ENCODE results near the gene APOB. TPM values are rescaled to one million over a fixed set of nuclear protein-coding genes. Genes with fewer than 3 reads are reported as not detected.
A peak's percentile ranks its signal among the peaks of the same experiment; 100 is the strongest.

The APOB gene
- polyA plus RNA-seq, 3 donors from 2014 or later = not detected

DNA sequence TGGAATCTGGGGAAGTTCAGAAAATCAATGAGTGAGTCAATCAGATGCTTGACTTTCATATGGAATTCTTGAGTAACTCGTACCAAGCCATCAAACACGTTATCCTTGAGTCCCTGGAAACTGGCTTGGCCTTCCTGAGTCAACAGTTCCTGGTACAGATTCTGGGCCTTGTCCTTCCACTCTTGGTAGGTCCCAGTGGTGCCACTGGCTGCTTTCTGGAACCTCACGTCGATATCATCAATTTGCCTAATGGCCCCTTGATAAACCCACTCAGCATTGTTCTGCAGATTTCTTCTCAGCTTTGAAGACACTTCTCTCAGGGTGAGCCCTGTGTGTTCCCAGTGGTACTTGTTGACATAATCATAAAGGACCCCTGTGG is 41.1 kb downstream of the APOB start:
- Mint-ChIP-seq H3K9me3 (peaks cover 0 to 2% (median 0%) of the 10 kb centered on the region in 6 donors), H3K4me1 (no peaks in the 10 kb centered on the region), H3K4me3 (no peak overlapping the region), H3K27ac (no peak overlapping the region), H3K36me3 (no peaks in the 10 kb centered on the region), H3K27me3 (ENCODE audit: low read depth in 3 of 3) (peaks cover 2 to 5% (median 4%) of the 10 kb centered on the region in 3 donors)
- no peak for DNase-seq

DNA sequence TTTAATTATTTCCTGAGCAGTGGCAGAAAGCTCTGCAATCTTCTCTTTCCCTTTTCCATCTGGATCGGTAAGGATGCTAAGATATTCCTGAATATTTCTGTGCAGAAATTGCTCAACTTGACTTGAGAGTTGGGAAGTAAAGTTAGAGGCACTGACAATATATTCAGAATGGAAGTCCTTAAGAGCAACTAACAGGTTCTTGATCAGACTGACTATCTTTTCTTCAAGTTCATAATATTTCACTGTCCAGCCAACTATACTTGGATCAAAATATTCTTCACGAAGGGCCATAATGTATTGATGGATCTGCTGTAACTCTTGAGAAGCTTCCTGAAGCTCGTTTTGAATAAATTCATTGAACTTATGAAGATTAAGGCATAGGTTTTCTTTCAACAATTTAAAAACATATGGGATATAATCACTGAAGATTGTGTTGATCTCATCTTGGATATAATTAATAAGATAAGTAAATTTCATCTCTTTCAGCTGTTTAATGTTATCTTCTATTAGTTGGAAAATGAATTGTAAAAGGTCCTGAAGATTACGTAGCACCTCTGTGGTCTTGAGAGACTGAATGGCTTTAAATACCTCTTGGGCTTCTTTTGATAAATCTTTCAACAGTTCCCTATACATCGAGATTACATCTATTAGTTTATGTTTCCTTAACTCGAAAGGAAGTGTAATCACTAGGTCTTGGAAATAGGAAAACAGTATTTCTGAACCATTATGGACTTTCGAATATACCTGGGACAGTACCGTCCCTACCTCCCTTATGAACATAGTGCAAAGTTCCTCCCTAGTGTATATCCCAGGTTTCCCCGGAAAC is 41.7 kb downstream of the APOB start:
- H3K4me3 Mint-ChIP-seq = no peak overlapping the region
- peaks cover 0 to 2% (median 0%) of the 10 kb centered on the region in 6 donors for H3K9me3 Mint-ChIP-seq
- H3K27me3 Mint-ChIP-seq (ENCODE audit: low read depth in 3 of 3) = peaks cover 2 to 5% (median 4%) of the 10 kb centered on the region in 3 donors
- no peak for DNase-seq
- no peak overlapping the region for H3K27ac Mint-ChIP-seq
- H3K4me1 Mint-ChIP-seq = no peaks in the 10 kb centered on the region
- no peaks in the 10 kb centered on the region for H3K36me3 Mint-ChIP-seq

GRCh38 chr2:21001225-21001946 is 42.5 kb downstream of the APOB start:
- Mint-ChIP-seq H3K27me3 (ENCODE audit: low read depth in 3 of 3) (peaks cover 2 to 5% (median 4%) of the 10 kb centered on the region in 3 donors), H3K27ac (peak overlapping the region in 1 of 6 donors; percentile 46), H3K4me3 (no peak overlapping the region), H3K9me3 (no peaks in the 10 kb centered on the region), H3K4me1 (no peaks in the 10 kb centered on the region), H3K36me3 (no peaks in the 10 kb centered on the region)
- DNase-seq = no peak

GRCh38 chr2:20999906-21000645 is 43.8 kb downstream of the APOB start:
- Mint-ChIP-seq H3K27ac (no peak overlapping the region), H3K9me3 (no peaks in the 10 kb centered on the region), H3K27me3 (ENCODE audit: low read depth in 3 of 3) (peaks cover 2 to 5% (median 4%) of the 10 kb centered on the region in 3 donors), H3K36me3 (no peaks in the 10 kb centered on the region), H3K4me3 (no peak overlapping the region), H3K4me1 (no peaks in the 10 kb centered on the region)
- DNase-seq = no peak

DNA sequence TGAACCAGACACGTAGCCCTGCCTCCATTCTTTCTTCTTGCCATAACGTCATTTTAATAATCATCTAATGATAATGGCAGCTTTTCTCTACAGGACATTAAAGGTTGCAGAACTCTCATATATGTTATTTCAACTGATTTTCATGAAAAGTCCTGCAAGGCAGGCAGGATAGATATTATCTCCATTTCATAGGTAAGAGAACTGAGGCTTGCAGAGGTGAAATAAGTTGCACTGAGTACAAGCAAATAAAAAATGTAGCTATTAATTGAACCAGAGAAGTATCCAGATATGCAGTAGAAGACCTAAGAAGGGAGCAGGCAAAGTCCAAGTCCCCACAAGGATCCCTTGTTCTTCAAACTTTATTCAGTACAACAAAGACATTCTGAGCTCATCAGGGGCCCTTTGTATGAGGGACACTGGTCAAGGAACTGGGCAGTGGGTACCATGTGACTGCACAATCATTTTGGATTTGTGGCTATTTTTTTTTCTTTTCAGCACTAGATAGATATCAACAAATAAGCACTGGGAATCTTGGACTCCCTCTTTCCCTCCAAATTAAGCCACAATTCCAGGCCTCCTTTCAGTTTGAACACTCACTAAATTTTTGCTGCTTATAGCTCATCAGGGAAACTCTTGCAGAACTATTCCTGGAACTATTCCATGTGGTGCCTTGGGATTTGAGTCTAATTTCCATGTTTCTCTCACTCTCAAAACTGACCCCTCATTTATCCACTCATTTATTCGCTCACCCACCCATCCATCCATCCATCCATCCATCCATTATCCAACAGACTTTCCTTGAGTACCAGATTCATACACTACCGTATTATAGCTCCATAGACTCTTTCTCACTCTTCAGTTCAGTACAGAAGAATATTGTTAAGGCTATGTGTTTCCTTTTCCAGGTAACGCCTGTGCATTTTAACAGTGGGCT is 44.6 kb downstream of the APOB start:
- Mint-ChIP-seq H3K36me3 (no peaks in the 10 kb centered on the region), H3K4me3 (no peak overlapping the region), H3K27ac (no peak overlapping the region), H3K4me1 (no peaks in the 10 kb centered on the region), H3K9me3 (no peaks in the 10 kb centered on the region), H3K27me3 (ENCODE audit: low read depth in 3 of 3) (peaks cover 2 to 5% (median 4%) of the 10 kb centered on the region in 3 donors)
- DNase-seq = no peak

DNA sequence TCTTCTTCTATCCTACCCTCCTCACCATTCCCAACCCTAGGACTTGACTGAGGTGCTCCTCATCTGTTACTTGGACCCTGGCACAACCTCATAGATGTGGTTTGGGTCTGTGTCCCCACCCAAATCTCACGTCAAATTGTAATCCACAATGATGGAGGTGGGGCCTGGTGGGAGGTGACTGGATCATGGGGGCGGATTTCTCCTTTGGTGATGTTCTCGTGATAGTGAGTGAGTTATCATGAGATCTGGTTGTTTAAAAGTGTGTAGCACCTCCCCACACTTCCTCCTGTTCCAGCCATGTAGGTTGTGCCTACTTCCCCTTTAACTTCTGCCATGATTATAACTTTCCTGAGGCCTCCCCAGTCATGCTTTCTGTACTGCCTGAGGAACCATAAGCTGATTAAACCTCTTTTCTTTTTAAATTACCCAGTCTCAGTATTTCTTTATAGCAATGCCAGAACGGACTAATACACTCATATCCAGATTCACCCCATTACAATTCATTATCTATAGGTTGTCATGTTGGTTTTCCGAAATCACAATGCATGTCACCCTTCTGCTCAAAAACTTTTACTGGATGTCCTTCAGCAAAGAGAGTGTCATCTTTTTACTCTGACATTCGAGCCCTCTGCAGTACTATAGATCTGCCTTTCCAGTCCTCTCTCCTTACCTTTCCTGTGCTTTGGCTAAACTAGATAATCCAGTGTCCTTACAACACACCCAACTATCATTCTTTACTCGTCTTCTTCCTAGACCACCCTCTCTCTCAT is 45.7 kb downstream of the APOB start:
- H3K9me3 Mint-ChIP-seq = no peaks in the 10 kb centered on the region
- no peaks in the 10 kb centered on the region for H3K36me3 Mint-ChIP-seq
- DNase-seq = no peak
- H3K4me1 Mint-ChIP-seq = no peaks in the 10 kb centered on the region
- H3K27ac Mint-ChIP-seq = no peak overlapping the region
- H3K27me3 Mint-ChIP-seq (ENCODE audit: low read depth in 3 of 3) = peaks cover 2 to 5% (median 4%) of the 10 kb centered on the region in 3 donors
- H3K4me3 Mint-ChIP-seq = no peak overlapping the region

DNA sequence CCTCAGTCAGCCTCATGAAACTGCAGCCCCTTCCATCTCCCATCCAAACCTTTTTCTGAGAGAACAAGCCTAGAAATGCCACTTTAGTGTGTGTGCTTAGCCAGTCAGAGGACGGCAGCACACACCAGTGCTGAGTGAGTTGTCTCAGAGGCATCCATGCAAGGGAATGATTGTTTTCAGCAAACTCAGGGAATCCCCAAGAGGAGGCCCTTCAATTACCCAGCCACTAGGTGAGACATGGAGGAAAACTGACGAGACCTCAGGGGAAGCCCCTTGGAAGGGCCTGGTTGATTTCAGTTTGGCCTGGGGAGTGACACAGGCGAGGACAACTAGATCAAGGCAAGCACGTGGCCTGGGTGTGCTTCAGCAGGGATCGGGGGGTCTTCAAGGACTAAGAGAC is 49.7 kb downstream of the APOB start:
- DNase-seq = no peak
- H3K27ac Mint-ChIP-seq = no peak overlapping the region
- no peaks in the 10 kb centered on the region for H3K4me1 Mint-ChIP-seq
- H3K27me3 Mint-ChIP-seq (ENCODE audit: low read depth in 3 of 3) = no peaks in the 10 kb centered on the region
- H3K9me3 Mint-ChIP-seq = peaks cover 0 to under 1% (median 0%) of the 10 kb centered on the region in 6 donors
- H3K4me3 Mint-ChIP-seq = no peak overlapping the region
- H3K36me3 Mint-ChIP-seq = no peaks in the 10 kb centered on the region

DNA sequence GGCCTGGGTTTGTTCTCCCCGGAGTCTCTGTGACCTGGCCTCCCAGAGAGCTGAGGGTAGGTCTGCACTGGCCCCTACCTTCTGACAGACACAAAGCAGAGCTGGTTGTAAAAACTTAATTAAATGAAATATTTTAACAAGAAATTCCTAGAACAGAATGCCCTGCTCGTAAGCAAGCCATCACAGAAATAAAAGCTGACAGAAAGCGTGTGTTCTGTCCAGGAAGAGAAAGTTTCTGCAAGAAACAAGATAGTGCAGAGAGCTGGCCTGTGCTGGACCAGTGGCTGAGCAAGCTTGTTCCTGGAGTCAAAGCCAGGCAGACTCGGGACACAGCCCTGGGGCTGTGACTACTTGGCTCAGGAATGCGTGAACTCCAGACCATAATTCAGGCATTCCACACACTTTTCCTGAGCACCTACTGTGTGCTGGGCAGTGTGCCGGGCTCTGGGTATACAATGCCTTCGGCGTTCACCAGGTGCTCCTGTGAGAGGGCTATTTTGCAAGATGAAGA is 51.6 kb downstream of the APOB start:
- no peak overlapping the region for H3K27ac Mint-ChIP-seq

DNA sequence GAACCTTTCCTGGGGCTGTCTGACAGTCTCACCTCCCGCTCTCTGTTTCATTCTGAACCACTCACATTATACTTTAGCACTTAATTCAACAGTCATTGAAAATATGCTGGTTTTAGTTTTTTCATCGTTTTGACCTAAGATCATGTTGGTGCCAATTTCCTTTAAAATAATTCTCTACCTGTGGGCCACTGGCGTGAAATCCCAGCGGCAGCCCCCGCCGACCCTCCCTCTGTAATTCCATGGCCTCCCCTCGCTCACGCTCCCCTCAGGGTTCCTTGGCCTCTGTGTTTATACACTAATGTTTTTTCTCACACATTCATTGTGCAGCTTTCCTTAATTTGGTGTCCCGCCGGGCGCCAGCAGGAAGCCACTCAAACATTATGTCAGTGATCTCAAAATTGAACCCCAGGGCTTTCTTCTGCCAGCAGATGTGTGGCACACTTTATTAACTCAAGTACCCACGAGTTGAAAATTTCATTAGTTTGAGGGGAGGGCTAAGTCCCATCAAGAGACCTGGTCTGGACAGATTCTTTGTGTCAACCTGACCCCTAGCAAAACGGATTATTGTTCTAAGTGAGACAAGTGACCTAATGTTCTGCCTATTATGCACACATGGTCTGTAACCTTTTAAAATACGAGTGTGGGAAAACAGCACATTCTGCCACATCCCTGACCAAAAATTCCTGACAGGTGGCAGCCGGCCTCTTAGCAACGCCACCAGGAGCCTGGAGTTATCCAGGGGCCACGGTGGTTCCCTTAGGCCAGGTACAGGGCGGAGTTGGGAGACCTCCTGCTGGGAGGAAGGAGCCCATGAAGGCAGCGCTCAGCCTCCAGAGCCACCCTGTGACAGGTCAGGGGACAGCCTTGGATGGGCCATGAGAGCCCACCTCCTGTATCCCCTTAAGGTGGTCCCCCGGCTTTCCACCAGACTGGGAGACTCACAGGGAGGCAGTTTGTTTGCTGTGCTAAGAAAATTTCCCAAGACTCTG is 53.1 kb downstream of the APOB start:
- H3K27me3 Mint-ChIP-seq (ENCODE audit: low read depth in 3 of 3) = peaks cover 0 to 4% (median 0%) of the 10 kb centered on the region in 3 donors
- no peaks in the 10 kb centered on the region for H3K4me1 Mint-ChIP-seq
- no peak overlapping the region for H3K4me3 Mint-ChIP-seq
- DNase-seq = no peak
- H3K27ac Mint-ChIP-seq = no peak overlapping the region
- no peaks in the 10 kb centered on the region for H3K36me3 Mint-ChIP-seq
- H3K9me3 Mint-ChIP-seq = peaks cover 0 to 2% (median 0%) of the 10 kb centered on the region in 6 donors

More for the DNA sequence above, 51.6 kb downstream of the APOB start:
- no peaks in the 10 kb centered on the region for H3K36me3 Mint-ChIP-seq
- H3K4me1 Mint-ChIP-seq = no peaks in the 10 kb centered on the region
- no peak overlapping the region for H3K4me3 Mint-ChIP-seq
- H3K27me3 Mint-ChIP-seq (ENCODE audit: low read depth in 3 of 3) = no peaks in the 10 kb centered on the region
- peaks cover 0 to 2% (median 0%) of the 10 kb centered on the region in 6 donors for H3K9me3 Mint-ChIP-seq
- DNase-seq = no peak

DNA sequence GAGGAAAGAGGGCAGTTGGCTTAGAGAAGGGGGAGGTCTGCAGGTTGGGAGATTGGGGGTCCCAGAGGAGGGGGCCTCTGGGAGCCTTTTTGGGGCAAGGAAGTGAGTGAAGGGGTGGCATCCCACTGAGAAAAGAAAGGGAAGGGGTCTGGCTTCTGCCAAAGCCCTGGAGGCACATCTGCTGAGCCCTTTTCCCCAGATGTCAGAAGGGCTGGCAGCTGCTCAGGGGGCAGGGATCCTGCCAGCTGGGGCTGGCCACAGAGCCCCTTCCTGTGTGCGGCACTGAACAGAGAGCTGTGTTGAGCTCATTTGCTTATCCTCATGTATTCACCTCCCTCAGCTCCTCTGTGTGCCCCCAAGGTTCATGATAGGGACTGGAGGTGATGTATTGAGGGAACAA is 54.5 kb downstream of the APOB start:
- no peak overlapping the region for H3K4me3 Mint-ChIP-seq
- H3K36me3 Mint-ChIP-seq = no peaks in the 10 kb centered on the region
- peaks cover 0 to 2% (median 0%) of the 10 kb centered on the region in 6 donors for H3K9me3 Mint-ChIP-seq
- H3K4me1 Mint-ChIP-seq = no peaks in the 10 kb centered on the region
- no peak overlapping the region for H3K27ac Mint-ChIP-seq
- DNase-seq = no peak
- peaks cover 0 to 4% (median 2%) of the 10 kb centered on the region in 3 donors for H3K27me3 Mint-ChIP-seq (ENCODE audit: low read depth in 3 of 3)

GRCh38 chr2:20988905-20989304 is 55.0 kb downstream of the APOB start:
- Mint-ChIP-seq H3K4me1 (no peaks in the 10 kb centered on the region), H3K9me3 (peaks cover 0 to 2% (median 0%) of the 10 kb centered on the region in 6 donors), H3K36me3 (no peaks in the 10 kb centered on the region), H3K4me3 (no peak overlapping the region), H3K27me3 (ENCODE audit: low read depth in 3 of 3) (peaks cover 0 to 4% (median 2%) of the 10 kb centered on the region in 3 donors), H3K27ac (no peak overlapping the region)
- DNase-seq = no peak
